ENCODE measurements around the gene PTF1A. TPM values are rescaled to one million over a fixed set of nuclear protein-coding genes. Genes with fewer than 3 reads are reported as not detected.

The PTF1A gene
- total RNA-seq, 1 donor from 2014 or later: not detected

- H3K27me3 ChIP-seq: peaks cover 98% of the 10 kb centered on the region
- Mint-ChIP-seq H3K4me1 (peaks cover 26% of the 10 kb centered on the region), H3K27ac (no peak overlapping the region), H3K27me3 (ENCODE audit: insufficient read depth, low read depth) (peaks cover 43% of the 10 kb centered on the region), H3K36me3 (no peaks in the 10 kb centered on the region), H3K4me3 (no peak overlapping the region), H3K9me3 (peaks cover 1% of the 10 kb centered on the region)
- H3K36me3 ChIP-seq: no peaks in the 10 kb centered on the region
- H3K9me3 ChIP-seq (ENCODE audit: low read depth): no peaks in the 10 kb centered on the region
- DNase-seq (ENCODE audit: low spot score): no peak
- peaks cover 18% of the 10 kb centered on the region for H3K4me1 ChIP-seq
- no peak overlapping the region for H3K9ac ChIP-seq
- H3K4me2 ChIP-seq: no peak overlapping the region
- no peak overlapping the region for H2AFZ ChIP-seq (replicated peaks)
- H3K27ac ChIP-seq: no peak overlapping the region
- no peak overlapping the region for H3K4me3 ChIP-seq
- TF ChIP-seq CTCF (IDR thresholded peaks at IDR 0.05): no peak
- TF ChIP-seq EZH2 (IDR thresholded peaks at IDR 0.05): no peak
- no peak for TF ChIP-seq EZH2phosphoT487 (IDR thresholded peaks at IDR 0.05)
- H3K79me2 ChIP-seq (ENCODE audit: low read depth): no peaks in the 10 kb centered on the region
- H4K20me1 ChIP-seq (ENCODE audit: low read depth): peaks cover 36% of the 10 kb centered on the region
- H3F3A ChIP-seq (ENCODE audit: low read depth): peaks cover 22% of the 10 kb centered on the region
Observed at GRCh38 chr10:23205972-23206642, 14.0 kb downstream of the PTF1A start.

- TF ChIP-seq EZH2phosphoT487 (IDR thresholded peaks at IDR 0.05) (no peak), CTCF (IDR thresholded peaks at IDR 0.05) (no peak), EZH2 (IDR thresholded peaks at IDR 0.05) (no peak)
- H4K20me1 ChIP-seq (ENCODE audit: low read depth): no peaks in the 10 kb centered on the region
- Mint-ChIP-seq H3K36me3 (no peaks in the 10 kb centered on the region), H3K9me3 (no peaks in the 10 kb centered on the region), H3K27ac (no peak overlapping the region), H3K27me3 (ENCODE audit: insufficient read depth, low read depth) (no peaks in the 10 kb centered on the region), H3K4me1 (no peaks in the 10 kb centered on the region), H3K4me3 (no peak overlapping the region)
- H3F3A ChIP-seq (ENCODE audit: low read depth): no peaks in the 10 kb centered on the region
- no peaks in the 10 kb centered on the region for H3K4me1 ChIP-seq
- H3K9ac ChIP-seq: no peak overlapping the region
- no peaks in the 10 kb centered on the region for H3K9me3 ChIP-seq (ENCODE audit: low read depth)
- no peak overlapping the region for H3K27ac ChIP-seq
- no peaks in the 10 kb centered on the region for H3K79me2 ChIP-seq (ENCODE audit: low read depth)
- DNase-seq (ENCODE audit: low spot score): no peak
- no peaks in the 10 kb centered on the region for H3K36me3 ChIP-seq
- H2AFZ ChIP-seq (replicated peaks): no peak overlapping the region
- peaks cover 82% of the 10 kb centered on the region for H3K27me3 ChIP-seq
- no peak overlapping the region for H3K4me2 ChIP-seq
- no peak overlapping the region for H3K4me3 ChIP-seq
Observed at GRCh38 chr10:23217471-23217870, 25.4 kb downstream of the PTF1A start.

GRCh38 chr10:23230582-23230981 lies 38.5 kb downstream of the PTF1A start:
- Histone ChIP-seq H2AFZ (replicated peaks) (no peak overlapping the region), H3K9me3 (ENCODE audit: low read depth) (no peaks in the 10 kb centered on the region), H3K4me2 (no peak overlapping the region), H3K27ac (no peak overlapping the region), H3K9ac (no peak overlapping the region), H3K79me2 (ENCODE audit: low read depth) (no peaks in the 10 kb centered on the region), H3K36me3 (no peaks in the 10 kb centered on the region), H4K20me1 (ENCODE audit: low read depth) (no peaks in the 10 kb centered on the region), H3F3A (ENCODE audit: low read depth) (no peaks in the 10 kb centered on the region), H3K4me1 (no peaks in the 10 kb centered on the region), H3K27me3 (peaks cover 5% of the 10 kb centered on the region), H3K4me3 (no peak overlapping the region)
- DNase-seq (ENCODE audit: low spot score): no peak
- no peak overlapping the region for H3K4me3 Mint-ChIP-seq
- TF ChIP-seq EZH2phosphoT487 (IDR thresholded peaks at IDR 0.05): no peak
- no peak for TF ChIP-seq CTCF (IDR thresholded peaks at IDR 0.05)
- TF ChIP-seq EZH2 (IDR thresholded peaks at IDR 0.05): no peak
- no peaks in the 10 kb centered on the region for H3K4me1 Mint-ChIP-seq
- no peak overlapping the region for H3K27ac Mint-ChIP-seq
- peaks cover 3% of the 10 kb centered on the region for H3K27me3 Mint-ChIP-seq (ENCODE audit: insufficient read depth, low read depth)
- no peaks in the 10 kb centered on the region for H3K36me3 Mint-ChIP-seq
- peaks cover 2% of the 10 kb centered on the region for H3K9me3 Mint-ChIP-seq
